GM18511 (cell line): ENCODE results near the gene EFR3B.

Experiments used
- ATAC-seq: cut with Tn5 transposase; IDR thresholded peaks from one replicate; pipeline ENCODE4 v1.9.1; 2021; ENCODE audit warnings: mild to moderate bottlenecking, moderate library complexity; ENCODE audit not compliant: unreplicated experiment

EFR3B gene

GRCh38 chr2:25176138-25176537 lies 134.3 kb downstream of the EFR3B start:
- ATAC-seq, result no peak

- no peak for ATAC-seq
Measured at GRCh38 chr2:25176541-25177181, 134.8 kb downstream of the EFR3B start.

- ATAC-seq, result no peak
Measured at GRCh38 chr2:25177211-25177611, 135.3 kb downstream of the EFR3B start.

- ATAC-seq, result no peak
Measured at GRCh38 chr2:25178976-25179375, 137.1 kb downstream of the EFR3B start.

DNA sequence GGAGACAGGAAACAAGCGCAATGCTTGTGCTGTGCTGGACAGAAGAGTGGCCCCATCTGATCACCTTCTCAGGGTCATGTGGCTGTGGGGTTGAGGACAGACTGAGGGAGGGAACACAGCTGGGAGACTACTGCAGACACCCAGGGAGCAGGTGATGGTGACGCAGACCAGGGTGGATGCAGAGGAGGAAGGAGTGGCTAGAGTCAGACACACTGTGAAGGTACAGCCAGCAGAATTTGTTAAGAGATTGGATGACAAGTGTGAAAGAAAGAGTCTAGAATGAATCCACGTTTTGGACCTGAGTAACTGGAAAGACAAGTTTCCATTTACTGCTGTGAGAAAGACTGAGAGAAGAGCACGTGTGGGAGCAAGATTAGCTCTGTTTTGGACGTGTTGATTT lies 142.4 kb downstream of the EFR3B start:
- no peak for ATAC-seq

GRCh38 chr2:25187729-25188350 lies 146.0 kb downstream of the EFR3B start:
- ATAC-seq, result no peak

- no peak for ATAC-seq
Measured at GRCh38 chr2:25188405-25188804, 146.5 kb downstream of the EFR3B start.

DNA sequence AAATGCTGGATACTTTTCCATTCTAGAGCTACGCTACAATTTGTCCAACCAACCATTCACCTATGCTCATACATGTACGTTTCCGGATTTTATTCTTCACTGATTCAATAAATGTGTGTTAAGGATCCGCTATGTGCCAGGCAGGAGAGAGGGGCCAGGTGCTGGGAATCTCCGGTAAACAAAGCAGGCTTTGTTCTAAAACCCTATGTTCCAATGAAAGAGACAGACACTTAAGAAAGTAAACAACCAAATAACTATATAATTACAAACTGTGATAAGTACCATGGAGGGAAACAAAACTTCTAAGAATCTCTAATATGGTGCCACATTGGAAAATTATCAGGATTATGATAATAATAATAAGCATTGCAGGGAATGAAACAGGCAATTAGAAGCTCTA lies 148.7 kb downstream of the EFR3B start:
- no peak for ATAC-seq

GRCh38 chr2:25194576-25195122 lies 152.8 kb downstream of the EFR3B start:
- no peak for ATAC-seq

- no peak for ATAC-seq
Measured at GRCh38 chr2:25197336-25198208, 155.7 kb downstream of the EFR3B start.

DNA sequence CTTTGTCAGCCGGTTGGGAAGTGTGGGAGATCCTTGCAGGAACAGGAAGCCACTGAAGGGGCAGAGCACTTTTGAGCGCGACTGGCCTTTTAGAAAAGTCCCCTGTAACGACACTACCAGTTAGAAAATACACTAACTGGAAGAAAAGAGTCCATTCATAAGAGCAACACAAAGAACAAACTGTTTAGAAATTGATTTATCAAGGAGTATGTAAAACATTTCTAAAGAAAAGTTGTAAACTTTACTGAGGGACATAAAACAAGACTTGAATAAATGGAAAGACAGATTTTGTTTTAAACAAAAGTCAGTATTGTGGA lies 156.3 kb downstream of the EFR3B start:
- ATAC-seq, result no peak

GRCh38 chr2:25198576-25198975 lies 156.7 kb downstream of the EFR3B start:
- ATAC-seq, result no peak

- ATAC-seq, result no peak
Measured at GRCh38 chr2:25201265-25201664, 159.4 kb downstream of the EFR3B start.

DNA sequence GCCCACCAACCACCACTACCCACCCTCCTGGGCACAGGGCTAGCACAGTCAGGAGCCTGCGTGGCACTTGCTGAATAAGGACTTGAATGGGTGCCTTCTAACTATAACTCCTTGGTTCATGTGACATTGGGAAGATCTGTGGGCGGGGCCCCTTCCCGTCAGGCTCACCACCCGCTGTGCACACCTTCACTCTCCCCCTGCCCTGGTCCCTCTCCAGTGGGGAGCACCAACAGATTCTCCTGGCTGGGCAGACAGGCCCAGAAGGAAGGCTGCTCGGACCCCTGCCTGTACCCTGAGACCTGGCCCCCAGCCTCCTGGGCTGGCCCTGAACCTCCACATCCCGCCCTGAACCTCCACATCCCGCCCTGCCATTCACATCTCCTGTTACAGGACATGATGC lies 159.9 kb downstream of the EFR3B start:
- ATAC-seq, result no peak

DNA sequence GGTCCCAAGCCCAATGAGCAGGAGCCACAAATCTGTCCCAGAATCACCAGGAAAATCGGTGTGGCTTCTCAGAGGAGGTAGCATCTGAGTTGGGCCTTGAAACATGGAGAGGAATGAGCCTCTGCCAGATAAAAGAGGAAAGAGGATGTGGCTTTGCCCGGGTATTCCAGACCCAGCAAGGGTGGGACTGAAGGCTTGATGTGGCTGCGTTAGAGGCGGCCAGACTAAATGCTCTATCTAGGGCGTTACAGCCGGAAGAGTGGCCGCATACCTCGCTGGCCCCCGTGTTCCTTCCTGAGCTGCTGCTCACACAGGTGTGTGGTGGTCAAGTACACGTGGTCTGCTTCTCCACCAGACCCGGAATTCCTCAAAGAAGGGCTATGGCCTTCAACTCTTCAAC lies 160.4 kb downstream of the EFR3B start:
- ATAC-seq, result no peak

GRCh38 chr2:25204190-25204838 lies 162.4 kb downstream of the EFR3B start:
- peak; percentile 60 for ATAC-seq

- ATAC-seq, result no peak
Measured at GRCh38 chr2:25207078-25207545, 165.2 kb downstream of the EFR3B start.
